Measurements from ENCODE around the gene SEC14L6.
"Not testable (repeated sequence)": the region's sequence is repeated elsewhere in the genome, so short reads cannot be mapped to it uniquely, and the experiment has no call there.

Gene SEC14L6

DNA sequence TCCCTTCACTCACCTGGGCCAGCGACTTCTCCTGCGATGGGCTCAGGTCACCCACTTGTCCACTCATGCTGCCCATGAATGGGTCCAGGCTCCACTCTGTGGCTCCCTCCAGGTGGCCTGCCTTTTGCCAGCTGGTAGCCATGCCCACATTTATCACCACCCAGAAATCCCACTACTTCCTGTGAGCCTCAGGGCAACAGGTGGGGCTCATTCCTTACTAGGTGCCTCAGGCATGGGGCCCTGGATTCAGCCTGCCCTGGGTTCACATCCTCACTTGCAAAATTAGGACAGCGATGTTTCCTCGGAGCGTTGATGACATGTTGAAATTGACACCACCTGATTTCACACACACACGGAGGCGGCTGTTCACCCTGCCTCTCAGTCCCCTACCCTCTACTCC lies at the start of gene SEC14L6:
Gene SEC14L6 (minus strand): TSS at position 126 of the 400 bp plus-strand sequence. CDS start 59 bp downstream, at position 67.
- DNase-seq: no peak

DNA sequence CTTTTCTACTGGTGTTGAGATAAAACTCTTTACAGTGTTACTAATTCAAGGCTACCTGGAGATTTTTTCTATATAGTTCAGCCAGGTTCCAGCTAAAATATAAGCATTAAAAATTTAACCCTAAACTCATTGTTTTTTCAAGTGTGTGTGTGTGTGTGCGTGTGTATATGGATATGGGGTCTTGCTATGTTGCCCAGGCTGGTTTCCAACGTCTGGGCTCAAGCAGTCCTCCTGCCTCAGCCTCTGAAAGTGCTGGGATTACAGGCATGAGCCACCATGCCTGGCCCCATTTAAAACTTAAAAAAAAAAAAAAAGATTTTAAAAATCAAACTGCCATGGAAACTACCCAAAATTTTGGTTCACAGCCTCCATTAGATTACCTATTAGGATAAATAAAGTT lies 49.7 kb upstream of the SEC14L6 start:
- no peak for DNase-seq

DNA sequence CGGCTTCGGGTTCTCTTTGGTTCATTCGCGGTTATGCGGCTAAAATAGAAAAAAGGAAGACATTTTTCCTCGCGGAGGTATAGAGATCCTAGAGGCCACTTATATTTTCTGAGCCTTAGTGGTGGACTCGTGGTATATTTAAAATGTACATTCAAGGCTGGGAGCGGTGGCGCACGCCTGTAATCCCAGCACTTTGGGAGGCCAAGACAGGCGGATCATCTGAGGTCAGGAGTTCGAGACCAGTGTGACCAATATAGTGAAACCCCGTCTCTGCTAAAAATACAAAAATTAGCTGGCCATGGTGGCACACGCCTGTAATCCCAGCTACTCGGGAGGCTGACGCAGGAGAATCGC lies 45.8 kb upstream of the SEC14L6 start:
- not testable (repeated sequence) for DNase-seq

DNA sequence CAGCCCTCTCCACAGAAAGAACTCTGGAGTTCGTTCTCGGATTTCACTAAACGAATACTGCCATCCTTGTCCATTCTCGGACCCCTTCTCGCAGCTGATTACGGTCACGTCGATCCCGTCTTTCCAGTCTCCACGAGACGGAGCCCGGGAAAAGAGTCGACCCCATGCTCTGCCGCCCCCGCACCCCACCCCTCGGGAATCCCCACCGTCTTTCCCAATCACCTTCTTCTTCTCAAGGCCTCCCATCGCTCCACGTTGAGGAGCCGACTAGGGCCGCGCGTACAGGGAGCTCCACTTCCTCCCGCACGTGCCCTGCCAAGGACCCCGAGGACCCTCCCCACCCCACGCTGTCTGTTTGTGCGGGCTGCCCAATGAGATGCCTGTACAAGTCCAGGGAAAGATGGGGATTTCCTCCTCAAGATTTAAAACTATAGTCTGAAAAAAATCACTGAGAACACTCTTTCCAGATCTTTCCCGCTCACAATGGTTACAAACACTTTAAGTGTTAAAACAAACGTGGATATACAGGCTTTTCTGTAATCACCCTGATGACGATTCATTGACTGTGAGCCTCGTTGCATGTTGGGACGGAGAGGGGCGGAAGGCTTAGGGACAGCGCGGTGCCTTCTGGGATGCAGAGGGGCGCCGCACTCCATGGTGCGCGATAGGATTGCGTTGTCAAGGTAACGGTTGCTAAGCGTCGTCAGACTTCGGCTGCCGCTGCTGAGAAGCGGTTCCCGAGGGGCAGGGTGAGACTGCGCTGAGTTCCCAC lies 45.2 kb upstream of the SEC14L6 start, which contains the start of gene PES1:
Gene PES1 (minus strand): TSS at position 323 of the 772 bp plus-strand sequence. CDS start 77 bp downstream, at position 246.
- peak; percentile 71 to 90 (median 82) for DNase-seq

DNA sequence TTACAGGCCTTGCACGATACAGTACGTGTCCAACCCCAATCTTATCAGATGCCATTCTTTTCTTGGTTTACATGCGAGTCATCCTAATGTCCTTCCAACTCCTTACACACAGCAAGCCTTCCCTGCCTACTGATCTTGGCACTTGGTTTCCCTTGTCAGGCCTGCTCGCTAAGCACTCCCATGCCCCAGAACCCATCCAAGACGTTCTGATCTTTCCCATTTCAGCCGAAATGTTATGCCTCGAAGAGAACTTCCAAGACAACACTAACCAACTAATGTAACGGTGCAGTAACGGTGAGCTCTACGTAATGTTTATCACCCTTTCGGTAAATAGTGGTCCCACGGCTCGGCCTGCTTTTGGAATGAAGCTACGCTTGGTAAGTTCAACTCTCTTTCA lies 44.6 kb upstream of the SEC14L6 start:
- DNase-seq: no peak

DNA sequence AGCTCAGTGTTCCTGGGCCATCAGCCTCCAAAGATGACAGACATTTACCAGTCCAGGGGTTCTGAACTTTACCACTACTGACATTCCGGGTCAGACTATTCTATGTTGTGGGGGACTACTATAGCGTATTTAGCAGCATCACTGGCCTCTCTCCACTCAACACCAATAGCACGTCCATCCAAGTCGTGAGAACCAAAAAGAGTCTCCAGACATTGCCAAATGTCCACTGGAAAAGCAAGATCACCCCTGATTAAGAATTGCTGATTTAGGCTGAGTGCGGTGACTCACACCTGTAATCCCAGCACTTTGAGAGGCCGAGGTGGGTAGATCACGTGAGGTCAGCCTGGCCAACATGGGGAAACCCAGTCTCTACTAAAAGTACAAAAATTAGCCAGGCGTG lies 39.9 kb upstream of the SEC14L6 start:
- no peak for DNase-seq

DNA sequence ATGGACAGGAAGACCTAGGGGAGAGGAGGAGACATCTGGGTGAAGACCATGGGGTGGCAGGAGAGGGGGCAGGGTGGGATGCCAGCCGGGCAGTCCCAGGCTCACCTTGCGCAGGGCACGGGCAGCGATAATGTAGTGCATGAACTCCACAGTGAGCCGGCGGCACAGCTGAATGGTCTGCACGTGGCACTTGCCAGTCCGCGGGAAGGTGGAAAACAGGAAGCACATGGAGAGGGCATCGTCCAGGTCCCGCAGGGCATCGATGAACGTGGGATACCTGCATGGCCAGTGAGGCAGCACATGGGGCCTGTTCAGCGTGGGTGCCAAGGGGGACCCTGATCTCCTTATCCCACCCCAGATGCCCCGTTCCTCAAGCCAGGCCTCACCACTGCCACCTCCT lies 37.9 kb upstream of the SEC14L6 start:
- no peak for DNase-seq

DNA sequence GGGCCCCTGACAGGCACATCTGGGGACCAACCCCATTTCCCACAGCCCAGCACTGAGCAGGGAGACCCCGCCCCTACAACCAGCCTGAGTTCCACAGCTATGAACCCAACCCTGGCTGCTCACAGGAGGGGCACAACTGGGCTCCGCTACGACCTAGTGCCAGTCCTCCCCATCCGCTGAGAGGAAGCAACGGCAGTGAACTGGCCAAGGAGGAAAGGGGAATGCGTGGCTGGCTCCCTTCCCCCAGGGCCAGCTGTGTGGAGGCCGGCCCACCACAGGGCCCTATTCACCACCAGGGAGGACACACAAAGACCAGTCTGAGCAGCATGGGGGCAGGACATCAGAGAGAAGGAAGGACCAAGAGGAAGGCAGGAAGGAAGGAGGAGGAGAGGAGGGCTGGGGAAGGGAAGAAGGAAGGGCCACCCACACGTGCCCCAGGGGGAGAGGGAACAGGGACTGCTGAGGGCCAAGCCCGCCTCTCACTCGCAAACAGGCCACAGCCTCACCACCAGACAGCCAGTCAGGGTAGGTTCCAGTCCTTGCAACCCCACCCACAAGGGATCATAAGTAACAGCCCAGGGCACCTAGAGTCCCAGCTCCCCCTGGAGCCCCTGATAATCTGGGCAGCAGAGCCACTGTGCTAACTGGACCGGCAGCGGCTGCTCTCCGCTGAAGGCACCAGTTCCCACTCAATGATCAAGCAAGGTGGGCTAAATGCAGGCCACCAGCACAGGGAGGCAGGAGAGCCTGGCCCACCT lies 36.4 kb upstream of the SEC14L6 start:
- no peak for DNase-seq

DNA sequence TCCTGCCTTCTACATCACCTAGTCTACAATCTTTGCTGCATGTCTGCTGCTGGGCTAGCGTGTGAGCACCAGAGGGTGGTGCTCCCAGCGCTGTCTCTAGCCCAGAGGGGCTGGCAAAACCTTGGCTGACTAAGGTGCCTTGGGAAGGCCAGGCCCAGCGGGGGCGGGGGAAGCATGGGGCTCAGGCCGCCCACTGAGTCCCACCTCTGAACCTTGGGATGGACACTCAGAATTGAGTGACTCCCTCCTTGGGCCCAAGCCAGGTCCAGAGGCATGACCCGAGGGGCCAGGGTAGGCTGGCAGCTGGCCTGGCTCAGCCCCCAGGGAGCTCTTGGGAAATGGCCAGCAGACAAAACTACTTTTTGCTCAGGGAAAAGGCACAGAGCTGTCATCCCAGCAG lies 35.5 kb upstream of the SEC14L6 start:
- no peak for DNase-seq

DNA sequence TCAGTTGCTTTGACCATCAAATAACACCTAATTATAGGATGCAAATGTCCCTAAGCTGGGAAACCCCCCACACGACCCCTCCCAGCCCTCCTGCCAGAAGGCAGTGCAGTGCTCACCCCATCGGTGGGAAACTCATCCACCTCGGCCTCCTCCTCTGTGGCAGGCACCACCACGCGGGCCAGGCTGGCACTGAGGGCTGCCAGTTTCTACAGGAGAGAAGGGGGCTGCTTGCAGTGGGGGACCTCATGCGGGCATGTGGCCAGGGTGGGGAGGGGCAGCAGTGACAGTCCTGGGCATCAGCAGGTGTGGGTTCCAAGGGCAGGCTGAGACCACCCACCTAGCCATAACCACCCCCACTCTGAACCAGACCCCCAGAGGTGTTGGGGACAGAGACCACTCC lies 34.4 kb upstream of the SEC14L6 start:
- DNase-seq: no peak

DNA sequence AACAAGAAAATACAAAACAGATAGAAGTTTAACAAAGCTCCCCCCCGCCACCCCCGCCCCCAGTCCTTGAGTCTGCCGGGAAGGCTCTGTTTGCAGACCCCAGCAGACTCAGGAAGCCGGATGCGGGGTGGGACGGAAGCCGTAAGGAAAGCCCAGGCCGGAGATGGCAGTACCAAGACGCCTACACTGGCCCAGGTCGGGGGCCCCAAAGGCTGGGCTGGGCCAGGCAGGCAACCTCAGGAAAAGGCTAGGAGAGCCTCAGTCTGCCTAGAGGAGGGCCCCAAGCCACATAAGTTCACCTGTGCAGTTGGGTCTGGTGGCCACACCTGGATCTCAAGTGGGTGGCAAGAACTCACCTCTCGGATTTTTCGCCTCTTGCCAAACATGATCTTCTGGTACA lies 31.9 kb upstream of the SEC14L6 start:
- DNase-seq: no peak

DNA sequence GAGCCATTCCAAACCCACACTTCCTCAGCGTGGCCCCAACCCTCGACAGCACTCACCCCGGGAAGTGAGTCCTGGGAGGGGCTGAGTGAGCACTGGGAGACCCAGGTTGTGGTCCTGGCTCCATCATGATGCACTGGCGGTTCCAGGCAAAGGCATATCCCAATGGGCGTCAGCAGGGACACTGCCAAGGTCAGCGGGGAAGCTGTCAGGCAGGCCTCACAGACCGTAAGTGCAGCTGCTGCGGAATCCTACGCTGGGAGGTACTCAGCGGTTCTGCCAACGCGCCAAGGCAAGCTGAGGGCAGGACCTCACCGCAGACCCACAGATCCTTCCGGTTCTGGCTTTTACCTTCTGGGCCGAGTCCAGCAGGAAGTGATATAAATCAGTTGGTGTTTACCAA lies 29.3 kb upstream of the SEC14L6 start:
- DNase-seq: no peak

DNA sequence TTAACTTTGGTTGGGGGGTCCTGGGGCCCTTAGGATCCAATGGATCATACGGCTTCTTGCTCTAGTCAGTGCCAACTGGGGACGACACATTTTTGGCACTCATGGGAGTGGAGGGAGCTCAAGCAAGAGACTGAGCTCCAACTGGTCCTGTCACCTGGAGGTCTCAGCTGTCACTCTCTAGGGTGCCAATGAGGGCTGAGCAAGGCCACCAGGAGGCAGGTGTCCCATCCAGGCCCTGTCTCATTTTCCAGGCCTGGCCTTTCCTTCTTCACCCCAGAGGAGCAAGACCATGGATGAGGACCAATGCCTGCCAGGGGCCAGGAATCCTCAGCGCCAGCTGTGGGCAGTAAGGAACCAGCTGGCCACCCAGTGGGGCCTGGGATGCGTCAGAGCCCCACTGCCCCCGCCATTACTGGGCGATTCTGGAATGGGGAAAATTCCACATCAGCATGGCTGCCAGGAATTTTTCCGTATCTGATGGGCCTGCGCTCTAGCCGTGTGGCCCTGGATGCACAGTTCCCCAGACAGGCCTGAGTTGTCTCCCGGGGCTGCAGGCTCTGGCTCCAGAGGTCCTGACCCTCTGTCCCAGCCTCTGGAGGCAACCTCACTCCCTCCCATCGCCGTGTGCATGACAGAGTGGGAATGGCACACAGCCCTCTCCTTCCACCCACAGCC lies 28.6 kb upstream of the SEC14L6 start:
- DNase-seq: no peak

DNA sequence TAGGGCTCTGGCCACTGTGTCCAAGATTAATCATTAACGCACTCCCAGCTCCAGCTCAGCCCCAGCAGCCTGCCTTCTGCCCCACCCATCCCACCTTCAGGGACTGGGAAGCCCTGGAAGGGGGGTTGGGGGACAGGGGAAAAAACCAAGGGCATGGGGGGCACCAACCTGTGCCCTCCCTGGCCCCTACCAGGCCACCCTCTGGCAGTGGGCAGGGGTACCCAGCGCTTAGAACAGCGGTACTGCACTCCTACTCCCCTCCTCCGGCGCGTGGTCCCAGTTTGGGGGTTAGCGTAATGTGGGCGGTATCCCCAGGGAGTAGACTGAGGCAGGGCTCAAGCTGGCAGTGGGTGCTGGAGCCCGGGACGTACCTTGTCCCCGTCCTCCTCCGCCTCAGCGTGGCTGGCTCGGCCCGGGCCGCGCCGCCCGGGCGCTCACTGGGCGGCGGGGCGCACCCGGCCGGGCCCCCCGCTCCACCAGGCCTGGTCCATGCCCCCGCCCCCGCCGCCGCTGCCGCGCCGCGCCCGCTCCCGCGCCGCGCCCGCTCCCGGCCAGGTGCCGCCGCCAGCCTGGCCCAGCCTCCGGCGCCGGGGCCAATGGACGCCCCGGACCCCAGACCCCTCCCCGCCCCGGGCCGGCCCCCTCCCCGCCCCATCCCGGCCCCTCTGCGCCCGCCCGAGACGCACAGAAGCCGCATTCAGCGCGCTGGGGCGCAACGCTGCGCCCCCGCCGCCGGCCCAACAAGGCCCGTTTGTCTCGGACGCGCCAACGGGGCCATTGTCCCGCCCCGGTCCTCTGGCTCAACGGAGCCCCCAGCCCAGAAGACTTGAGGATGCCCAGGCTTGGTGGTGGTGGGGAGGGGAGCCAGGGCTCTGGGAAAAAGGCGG lies 27.8 kb upstream of the SEC14L6 start, which contains the start of gene GAL3ST1:
Gene GAL3ST1 (minus strand): TSS at position 571 of the 887 bp plus-strand sequence. CDS start 17,273 bp downstream, outside the sequence.
- DNase-seq: no peak

DNA sequence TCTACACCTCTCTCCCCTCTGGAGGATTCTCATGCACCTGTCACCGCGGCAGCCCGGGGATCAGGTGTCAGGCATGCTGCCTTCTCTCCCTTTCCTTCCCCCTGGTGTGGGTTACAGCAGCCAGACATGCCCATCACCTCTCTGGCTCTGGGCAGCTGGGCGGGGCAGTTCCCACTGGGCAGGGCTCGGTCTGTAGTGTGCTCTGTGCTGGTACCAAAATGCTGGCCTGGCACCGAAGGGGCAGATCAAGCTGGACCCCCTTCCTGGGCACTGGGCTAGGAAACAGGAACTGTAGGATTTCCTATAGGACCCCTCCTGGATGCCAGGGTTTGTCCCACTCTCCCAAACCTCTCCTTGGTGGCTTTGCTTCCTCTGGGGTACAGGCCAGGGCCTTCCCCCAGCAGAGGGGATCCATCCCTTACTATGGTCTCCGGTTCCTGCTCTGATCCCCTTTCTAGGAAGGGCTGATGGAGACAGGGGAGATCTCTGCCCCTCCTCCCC lies 27.1 kb upstream of the SEC14L6 start:
- no peak for DNase-seq

DNA sequence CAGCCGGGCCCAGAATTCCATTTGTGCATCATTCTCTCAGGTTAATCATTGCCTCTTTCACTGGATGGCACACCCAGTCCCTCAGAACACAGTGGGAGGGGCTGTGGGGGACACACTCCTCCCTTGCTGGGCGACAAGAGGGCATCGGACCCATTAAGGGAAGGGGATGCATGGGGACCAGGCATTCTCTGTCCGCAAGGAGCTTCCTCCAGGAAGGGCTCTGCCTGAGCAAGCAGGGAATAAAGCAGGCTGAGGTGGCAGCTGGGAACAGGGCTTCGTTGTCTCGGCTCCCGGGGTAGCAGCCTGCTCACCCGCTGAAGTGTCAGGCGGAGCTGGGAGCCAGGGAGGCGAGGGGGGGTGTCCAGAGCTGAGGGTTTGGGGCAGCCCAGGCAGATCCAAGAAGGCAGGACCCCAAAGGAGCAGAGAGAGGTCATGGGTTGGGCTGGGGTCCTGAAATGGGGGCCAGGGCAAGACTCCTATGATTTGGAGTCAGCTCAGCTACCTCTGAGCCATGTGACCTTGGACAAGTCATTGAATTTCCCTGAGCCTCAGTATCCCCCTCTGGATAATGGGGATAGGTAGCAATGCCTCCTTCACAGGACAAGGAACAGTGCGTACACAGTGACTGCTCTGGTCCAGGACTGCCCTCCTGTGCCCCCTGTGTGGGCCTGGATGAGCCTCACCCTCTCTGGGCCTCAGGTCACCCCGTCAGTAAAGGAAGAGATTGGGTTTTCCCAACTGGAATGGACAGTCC lies 26.5 kb upstream of the SEC14L6 start:
- no peak for DNase-seq

DNA sequence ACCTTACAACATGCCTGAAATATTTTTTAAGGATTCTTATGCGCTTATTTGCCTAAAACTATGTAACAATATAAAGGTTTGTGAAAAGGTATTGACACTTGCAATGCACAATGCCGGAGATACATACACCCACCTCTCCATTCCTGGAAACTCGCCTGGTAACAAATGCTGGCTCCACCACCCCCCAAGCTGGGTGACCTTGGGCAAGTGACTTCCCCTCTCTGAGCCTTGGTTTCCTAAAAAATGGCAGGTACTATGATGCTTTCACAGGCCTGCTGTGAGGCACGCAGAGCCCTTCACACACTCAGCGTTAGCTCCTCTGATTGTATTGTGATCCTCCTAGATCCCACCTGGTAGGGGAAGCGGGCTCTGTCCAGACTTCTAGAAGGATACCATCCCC lies 25.7 kb upstream of the SEC14L6 start:
- DNase-seq: no peak

DNA sequence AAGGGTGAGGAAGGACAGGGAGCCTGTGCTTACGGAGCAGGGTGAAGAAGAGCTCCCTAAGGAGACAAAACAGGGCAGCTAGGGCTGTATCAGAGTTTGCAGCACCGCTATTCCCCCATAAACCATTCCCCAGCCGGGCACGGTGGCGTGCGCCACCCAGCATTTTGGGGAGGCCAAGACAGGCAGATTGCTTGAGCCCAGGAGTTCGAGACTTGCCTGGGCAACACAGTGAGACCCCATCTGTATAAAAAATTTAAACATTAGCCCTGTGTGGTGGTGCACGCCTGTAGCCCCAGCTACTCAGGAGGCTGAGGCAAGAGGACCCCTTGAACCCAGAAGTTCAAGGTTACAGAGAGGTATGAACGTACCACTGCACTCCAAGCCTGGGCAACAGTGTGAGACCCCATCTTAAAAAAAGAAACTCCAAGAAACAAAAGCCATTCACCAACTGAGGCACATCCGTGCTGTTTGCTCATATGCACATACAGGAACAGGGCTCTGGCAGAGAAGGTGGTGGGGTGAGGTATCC lies 23.2 kb upstream of the SEC14L6 start:
- no peak for DNase-seq

DNA sequence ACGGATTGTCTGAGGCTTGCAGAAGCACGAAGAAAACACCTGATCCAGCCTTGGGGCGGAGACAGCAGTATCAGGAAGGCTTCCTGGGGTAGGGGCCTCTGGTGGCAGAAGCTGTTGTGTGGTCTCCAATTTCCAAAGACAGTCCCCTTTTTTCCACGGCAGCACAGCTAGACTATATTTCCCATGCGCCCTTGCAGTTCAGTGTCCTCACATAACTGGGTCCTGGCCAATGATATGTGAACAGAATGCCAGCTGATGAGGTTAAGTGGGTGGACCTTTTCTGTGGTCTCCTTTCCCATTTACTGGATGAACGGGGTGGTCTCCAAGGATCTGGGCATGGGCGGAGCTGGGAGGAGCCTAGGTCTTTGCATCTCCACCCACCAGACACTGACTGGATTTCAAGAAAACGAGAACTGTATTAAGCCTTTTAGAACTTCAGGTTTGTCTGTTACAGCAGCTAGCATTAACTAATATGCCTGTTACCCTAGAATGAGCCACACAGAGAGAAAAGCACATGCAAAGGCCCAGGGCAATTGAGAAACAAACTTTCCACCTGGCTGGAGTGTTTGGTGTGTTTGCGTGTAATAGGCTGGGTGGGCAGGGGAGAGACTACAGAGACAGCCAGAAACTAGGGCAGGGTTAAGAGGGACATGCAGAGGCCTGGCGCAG lies 21.7 kb upstream of the SEC14L6 start:
- no peak for DNase-seq

DNA sequence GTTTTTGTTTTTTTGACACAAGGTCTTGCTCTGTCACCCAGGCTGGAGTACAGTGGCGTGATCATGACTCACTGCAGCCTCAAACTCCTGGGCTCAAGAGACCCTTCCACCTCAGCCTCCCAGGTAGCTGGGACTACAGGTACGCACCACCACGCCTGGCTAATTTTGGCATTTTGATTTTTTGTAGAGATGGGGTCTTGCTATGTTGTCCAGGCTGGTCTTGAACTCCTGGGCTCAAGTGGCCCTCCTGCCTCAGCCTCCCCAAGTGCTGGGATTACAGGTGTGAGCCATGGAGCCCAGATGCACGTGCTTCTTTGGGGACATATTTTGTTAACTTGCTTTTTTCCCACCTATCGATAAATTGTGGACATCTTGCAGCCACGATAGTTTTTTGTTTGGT lies 20.7 kb upstream of the SEC14L6 start:
- DNase-seq: not testable (repeated sequence)

DNA sequence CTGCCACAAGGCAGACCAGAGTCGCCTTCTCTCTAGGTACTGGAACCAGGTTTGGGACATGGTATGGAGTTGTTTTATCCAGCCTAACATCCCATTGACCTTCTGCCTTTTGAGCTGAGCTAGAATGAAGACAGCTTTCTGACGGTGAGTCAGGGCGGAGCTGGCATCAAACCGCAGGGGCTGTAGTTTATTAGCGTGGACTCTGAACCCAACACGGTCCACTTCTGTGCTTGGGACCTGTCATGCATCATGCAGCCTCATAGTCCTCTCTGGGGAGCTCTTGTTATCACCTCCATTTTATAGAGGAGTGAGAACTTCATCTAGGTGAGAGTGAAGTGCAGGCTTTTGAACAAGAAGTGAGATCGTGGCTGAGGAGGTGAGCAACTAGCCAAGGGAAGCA lies 19.6 kb upstream of the SEC14L6 start:
- no peak for DNase-seq
